PC-9 (cell line): Measurements from ENCODE around the gene CLPTM1L. TPM values are rescaled to one million over a fixed set of nuclear protein-coding genes. Genes with fewer than 3 reads are reported as not detected.

Experiments
- BruUV-seq: library from RNA; stranded (reverse); fragments of 400-500 nt; replicated peaks from 2 replicates; lab custom pipeline; 2021; lab: Mats Ljungman, UMichigan
- CTCF ChIA-PET: fragments of 300-600 bp; sonication (Branson Sonifier 250); formaldehyde crosslinking; loops from one replicate; lab custom pipeline; 2022; ENCODE audit warnings: antibody characterized with exemption; lab: Charles Lee
- POLR2A ChIA-PET: fragments of 300-600 bp; sonication (Branson Sonifier 250); formaldehyde crosslinking; loops from one replicate; lab custom pipeline; 2022; ENCODE audit warnings: antibody characterized with exemption; ENCODE audit not compliant: unreplicated experiment; lab: Charles Lee
- DNase-seq, 2 experiments: peaks; one replicate each; pipeline versions ENCODE4 v3.0.0 to v3.0.0-alpha.2; 2015 to 2022; ENCODE audit warnings: mixed read lengths in 1 of 2
- H2AFZ ChIP-seq: fragments of 200-600 bp; sonication (generic); 2 replicates; pipeline ENCODE4 v1.8.1; 2017; ENCODE audit warnings: antibody characterized with exemption
- H3F3A ChIP-seq: fragments of 200-600 bp; sonication (generic); 2 replicates; pipeline ENCODE4 v1.8.1; 2017; ENCODE audit warnings: antibody characterized with exemption, mild to moderate bottlenecking, low read depth; ENCODE audit not compliant: insufficient read depth
- H3K27ac ChIP-seq: fragments of 200-600 bp; sonication (generic); 2 replicates; pipeline ENCODE4 v1.6.1; 2016; ENCODE audit warnings: mixed run types
- H3K27me3 ChIP-seq: fragments of 200-600 bp; sonication (generic); 2 replicates; pipeline ENCODE4 v1.6.1; 2016; ENCODE audit warnings: low read depth, mixed run types; ENCODE audit not compliant: insufficient read depth
- H3K36me3 ChIP-seq: fragments of 200-600 bp; sonication (generic); 2 replicates; pipeline ENCODE4 v1.6.1; 2016; ENCODE audit warnings: low read depth, mixed run types
- H3K4me1 ChIP-seq: fragments of 200-600 bp; sonication (generic); replicated peaks from 2 replicates; pipeline ENCODE4 v1.6.1; 2016; ENCODE audit warnings: mixed run types; ENCODE audit not compliant: insufficient read depth
- H3K4me2 ChIP-seq: fragments of 200-600 bp; sonication (generic); 2 replicates; pipeline ENCODE4 v1.6.1; 2017; ENCODE audit warnings: mixed run types
- H3K4me3 ChIP-seq: fragments of 200-600 bp; sonication (generic); 2 replicates; pipeline ENCODE4 v1.6.1; 2016; ENCODE audit warnings: mixed run types
- H3K79me2 ChIP-seq: fragments of 200-600 bp; sonication (generic); 2 replicates; pipeline ENCODE4 v1.6.1; 2017; ENCODE audit warnings: low read depth, mixed run types
- H3K9me2 ChIP-seq: fragments of 200-600 bp; sonication (generic); 2 replicates; pipeline ENCODE4 v1.8.1; 2017; ENCODE audit warnings: mild to moderate bottlenecking; ENCODE audit not compliant: insufficient read depth
- H3K9me3 ChIP-seq: fragments of 200-600 bp; sonication (generic); 2 replicates; pipeline ENCODE4 v1.8.1; 2016; ENCODE audit warnings: low read depth; ENCODE audit not compliant: insufficient read depth
- H4K20me1 ChIP-seq: fragments of 200-600 bp; sonication (generic); 2 replicates; pipeline ENCODE4 v1.8.1; 2017; ENCODE audit not compliant: insufficient read depth
- CTCF ChIP-seq: fragments of 200-600 bp; sonication (generic); conservative IDR thresholded peaks from 2 replicates; pipeline ENCODE4 v1.6.1; 2017; ENCODE audit warnings: mixed run types, antibody characterized with exemption, mild to moderate bottlenecking, moderate library complexity
- EZH2 ChIP-seq: fragments of 200-600 bp; sonication (generic); IDR thresholded peaks from 2 replicates; pipeline ENCODE4 v1.8.0; 2017; ENCODE audit warnings: antibody characterized with exemption, low read depth
- intact Hi-C: fragments of 100-400 bp; cut with micrococcal nuclease; formaldehyde crosslinking; loops from one replicate; pipeline ENCODE4 v1.10.0; 2022; ENCODE audit not compliant: unreplicated experiment
- total RNA-seq: library from RNA; stranded (reverse); gene quantifications from 2 replicates; pipeline ENCODE4 v1.2.3, GENCODE V29; 2021

The CLPTM1L gene
- total RNA-seq, 1 experiment from 2014 or later, result 260 TPM

- CTCF ChIA-PET, result no interaction called here
- Histone ChIP-seq H3K4me3 (no peak overlapping the region), H3K79me2 (no peaks in the 10 kb centered on the region), H3K4me1 (no peaks in the 10 kb centered on the region), H2AFZ (no peak overlapping the region), H3F3A (no peaks in the 10 kb centered on the region; the same call in 1 of the 2 replicates), H3K9me3 (no peaks in the 10 kb centered on the region), H3K36me3 (no peaks in the 10 kb centered on the region), H3K4me2 (no peak overlapping the region), H4K20me1 (no peaks in the 10 kb centered on the region), H3K27me3 (peaks cover 100% of the 10 kb centered on the region), H3K9me2 (no peaks in the 10 kb centered on the region), H3K27ac (no peak overlapping the region)
- intact Hi-C loops, result no loop called here
- no TSS peak for BruUV-seq
- POLR2A ChIA-PET, result no interaction called here
- TF ChIP-seq EZH2, result 0 out of 2 replicates have a peak, but pooled peaks have one; percentile 17
- TF ChIP-seq CTCF, result no peak
- no peak for DNase-seq
Observed at GRCh38 chr5:1356873-1357787, 12.2 kb upstream of the CLPTM1L start.

GRCh38 chr5:1354576-1354975, 9.7 kb upstream of the CLPTM1L start:
- no peaks in the 10 kb centered on the region for H3K36me3 ChIP-seq
- H3K9me2 ChIP-seq, result no peaks in the 10 kb centered on the region
- BruUV-seq, result no TSS peak
- CTCF ChIA-PET, result no interaction called here
- H3K4me3 ChIP-seq, result no peak overlapping the region
- no peaks in the 10 kb centered on the region; the same call in 1 of the 2 replicates for H3F3A ChIP-seq
- no peak overlapping the region for H3K27ac ChIP-seq
- H3K79me2 ChIP-seq, result no peaks in the 10 kb centered on the region
- POLR2A ChIA-PET, result interaction anchor here (0.5 to 0.7 kb wide), 2 partner anchors 146 to 958 kb away, joined by 3 read pairs; no protein-coding TSS in a partner anchor
- DNase-seq, result no peak
- H3K4me2 ChIP-seq, result no peak overlapping the region
- no peaks in the 10 kb centered on the region for H4K20me1 ChIP-seq
- H3K27me3 ChIP-seq, result peaks cover 90% of the 10 kb centered on the region
- no peaks in the 10 kb centered on the region for H3K4me1 ChIP-seq
- TF ChIP-seq EZH2, result no peak
- no peak for TF ChIP-seq CTCF
- intact Hi-C loops, result no loop called here
- no peak overlapping the region for H2AFZ ChIP-seq
- no peaks in the 10 kb centered on the region for H3K9me3 ChIP-seq

- Histone ChIP-seq H3K4me2 (no peak overlapping the region), H3K4me3 (no peak overlapping the region), H3K9me3 (no peaks in the 10 kb centered on the region), H3K27ac (no peak overlapping the region), H2AFZ (no peak overlapping the region), H3K27me3 (peaks cover 69% of the 10 kb centered on the region), H3K9me2 (no peaks in the 10 kb centered on the region), H3K79me2 (no peaks in the 10 kb centered on the region), H3F3A (no peaks in the 10 kb centered on the region; the same call in 1 of the 2 replicates), H4K20me1 (no peaks in the 10 kb centered on the region), H3K4me1 (no peaks in the 10 kb centered on the region), H3K36me3 (no peaks in the 10 kb centered on the region)
- intact Hi-C loops, result no loop called here
- no TSS peak for BruUV-seq
- no peak for DNase-seq
- TF ChIP-seq EZH2 (no peak), CTCF (no peak)
- ChIA-PET CTCF (interaction anchor here (0.7 kb wide), 1 partner anchor 8 kb away, joined by 20 read pairs; no protein-coding TSS in a partner anchor), POLR2A (no interaction called here)
Observed at GRCh38 chr5:1352231-1353219, 7.6 kb upstream of the CLPTM1L start.
